ENCODE data around the gene DRAM1.
"Not testable (repeated sequence)": the region's sequence is repeated elsewhere in the genome, so short reads cannot be mapped to it uniquely, and the experiment has no call there.

The DRAM1 gene

DNA sequence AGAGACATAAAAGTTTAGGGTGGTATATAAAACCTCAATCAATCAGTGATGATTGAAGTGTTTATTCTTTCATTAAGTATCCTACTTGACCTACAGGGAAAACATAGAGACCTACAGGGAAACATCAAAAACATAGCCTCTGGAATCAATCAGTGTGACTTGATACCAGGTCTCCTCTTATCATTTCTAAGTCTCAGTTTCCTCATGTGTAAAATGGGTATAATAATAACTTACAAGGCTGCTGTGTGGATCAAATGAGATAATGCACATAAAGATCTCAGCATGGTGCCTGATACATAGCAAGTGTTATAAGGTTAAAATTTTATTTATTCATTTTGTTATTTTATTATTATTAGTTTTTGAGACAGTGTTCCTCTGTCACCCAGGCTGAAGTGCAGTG, 24.4 kb upstream of the DRAM1 start:
- TF ChIP-seq, protein P1, sequence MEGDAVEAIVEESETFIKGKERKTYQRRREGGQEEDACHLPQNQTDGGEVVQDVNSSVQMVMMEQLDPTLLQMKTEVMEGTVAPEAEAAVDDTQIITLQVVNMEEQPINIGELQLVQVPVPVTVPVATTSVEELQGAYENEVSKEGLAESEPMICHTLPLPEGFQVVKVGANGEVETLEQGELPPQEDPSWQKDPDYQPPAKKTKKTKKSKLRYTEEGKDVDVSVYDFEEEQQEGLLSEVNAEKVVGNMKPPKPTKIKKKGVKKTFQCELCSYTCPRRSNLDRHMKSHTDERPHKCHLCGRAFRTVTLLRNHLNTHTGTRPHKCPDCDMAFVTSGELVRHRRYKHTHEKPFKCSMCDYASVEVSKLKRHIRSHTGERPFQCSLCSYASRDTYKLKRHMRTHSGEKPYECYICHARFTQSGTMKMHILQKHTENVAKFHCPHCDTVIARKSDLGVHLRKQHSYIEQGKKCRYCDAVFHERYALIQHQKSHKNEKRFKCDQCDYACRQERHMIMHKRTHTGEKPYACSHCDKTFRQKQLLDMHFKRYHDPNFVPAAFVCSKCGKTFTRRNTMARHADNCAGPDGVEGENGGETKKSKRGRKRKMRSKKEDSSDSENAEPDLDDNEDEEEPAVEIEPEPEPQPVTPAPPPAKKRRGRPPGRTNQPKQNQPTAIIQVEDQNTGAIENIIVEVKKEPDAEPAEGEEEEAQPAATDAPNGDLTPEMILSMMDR (conservative IDR thresholded peaks at IDR 0.05; ENCODE audit: control insufficient read depth, insufficient read depth, low read depth, low read length) = no peak
- no peak for DNase-seq (ENCODE audit: low read depth)

DNA sequence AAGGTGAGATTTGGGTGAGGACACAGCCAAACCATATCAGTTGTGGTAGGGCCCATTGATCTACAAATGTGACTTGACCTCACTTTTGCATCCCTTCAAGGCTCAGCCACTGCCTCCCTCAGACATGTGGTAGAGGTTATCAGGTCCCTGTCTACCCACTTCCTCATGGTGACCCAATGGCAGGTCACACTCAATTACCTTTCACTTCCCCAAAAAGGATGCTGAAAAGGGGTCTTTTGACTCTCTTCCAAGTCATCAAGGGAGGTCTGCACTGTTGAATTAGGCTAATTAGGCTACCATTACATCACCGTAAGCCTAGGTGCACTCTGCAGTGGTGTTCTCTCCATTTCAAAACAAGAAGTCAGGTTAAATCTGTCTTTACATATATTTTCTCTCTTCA, 22.6 kb upstream of the DRAM1 start:
- H3K4me3 ChIP-seq (ENCODE audit: control insufficient read depth, low read depth, low read length) = no peak overlapping the region
- TF ChIP-seq, protein P1 (conservative IDR thresholded peaks at IDR 0.05; ENCODE audit: control insufficient read depth, insufficient read depth, low read depth, low read length) = no peak
- DNase-seq (ENCODE audit: low read depth) = no peak

More for the DNA sequence above, 24.4 kb upstream of the DRAM1 start:
- no peak overlapping the region for H3K4me3 ChIP-seq (ENCODE audit: control insufficient read depth, low read depth, low read length)

DNA sequence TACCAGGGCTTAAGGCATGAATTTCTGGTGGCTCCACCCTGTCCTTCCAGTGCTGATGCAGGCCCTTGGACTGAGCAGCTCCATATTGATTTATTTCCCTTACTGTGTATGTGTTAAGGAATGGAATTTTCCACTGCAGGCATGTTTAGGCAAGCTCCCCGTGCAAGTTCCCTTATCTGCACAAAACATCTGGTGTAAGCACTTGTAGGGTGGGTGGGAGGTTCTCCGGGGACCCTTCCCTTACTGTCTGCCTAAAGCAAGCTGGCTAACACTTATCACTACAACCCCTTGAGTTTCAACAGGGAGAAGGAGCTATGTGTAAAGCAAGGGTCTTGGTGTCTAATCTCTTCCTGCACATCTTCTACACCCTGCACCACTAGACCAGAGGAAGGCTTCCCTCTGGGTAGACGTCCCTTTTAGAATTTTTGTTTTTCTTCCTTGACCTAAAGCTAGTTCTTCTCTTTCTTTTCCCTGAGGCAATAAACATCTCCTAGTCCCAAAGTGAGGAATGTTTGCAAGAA, 22.0 kb upstream of the DRAM1 start:
- peak; percentile 31 for DNase-seq (ENCODE audit: low read depth)
- H3K4me3 ChIP-seq (ENCODE audit: control insufficient read depth, low read depth, low read length) = no peak overlapping the region
- TF ChIP-seq, protein P1 (conservative IDR thresholded peaks at IDR 0.05; ENCODE audit: control insufficient read depth, insufficient read depth, low read depth, low read length) = no peak

DNA sequence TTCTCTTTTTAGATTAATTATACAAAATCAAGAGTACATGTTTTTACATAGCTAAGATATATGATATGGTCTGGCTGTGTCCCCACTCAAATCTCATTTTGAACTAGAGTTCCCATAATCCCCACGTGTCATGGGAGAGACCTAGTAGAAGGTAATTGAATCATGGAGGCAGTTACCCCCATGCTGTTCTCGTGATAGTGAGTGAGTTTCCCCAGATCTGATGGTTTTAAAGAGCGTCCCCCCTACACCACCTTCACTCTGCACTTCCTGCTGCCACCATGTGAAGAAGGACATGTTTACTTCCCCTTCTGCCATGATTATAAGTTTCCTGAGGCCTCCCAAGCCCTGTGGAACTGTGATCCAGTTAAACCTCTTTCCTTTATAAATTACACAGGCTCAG, 21.4 kb upstream of the DRAM1 start:
- TF ChIP-seq, protein P1 (conservative IDR thresholded peaks at IDR 0.05; ENCODE audit: control insufficient read depth, insufficient read depth, low read depth, low read length) = no peak
- DNase-seq (ENCODE audit: low read depth) = no peak
- H3K4me3 ChIP-seq (ENCODE audit: control insufficient read depth, low read depth, low read length) = no peak overlapping the region

DNA sequence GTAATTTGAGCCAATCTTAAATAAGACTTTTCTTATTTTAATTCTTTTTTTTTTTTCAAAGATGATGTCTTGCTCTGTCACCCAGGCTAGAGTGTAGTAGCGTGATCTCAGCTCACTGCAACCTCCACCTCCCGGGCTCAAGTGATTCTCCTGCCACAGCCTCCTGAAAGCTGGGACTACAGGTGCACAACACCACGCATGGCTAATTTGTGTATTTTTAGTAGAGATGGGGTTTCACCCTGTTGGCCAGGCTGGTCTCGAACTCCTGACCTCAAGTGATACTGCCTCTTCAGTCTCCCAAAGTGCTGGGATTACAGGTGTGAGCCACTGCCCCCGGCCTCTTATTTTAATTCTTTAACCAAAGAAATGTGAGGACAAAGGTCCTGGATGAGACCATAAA, 20.8 kb upstream of the DRAM1 start:
- DNase-seq (ENCODE audit: low read depth); H3K4me3 ChIP-seq (ENCODE audit: control insufficient read depth, low read depth, low read length): not testable (repeated sequence)

DNA sequence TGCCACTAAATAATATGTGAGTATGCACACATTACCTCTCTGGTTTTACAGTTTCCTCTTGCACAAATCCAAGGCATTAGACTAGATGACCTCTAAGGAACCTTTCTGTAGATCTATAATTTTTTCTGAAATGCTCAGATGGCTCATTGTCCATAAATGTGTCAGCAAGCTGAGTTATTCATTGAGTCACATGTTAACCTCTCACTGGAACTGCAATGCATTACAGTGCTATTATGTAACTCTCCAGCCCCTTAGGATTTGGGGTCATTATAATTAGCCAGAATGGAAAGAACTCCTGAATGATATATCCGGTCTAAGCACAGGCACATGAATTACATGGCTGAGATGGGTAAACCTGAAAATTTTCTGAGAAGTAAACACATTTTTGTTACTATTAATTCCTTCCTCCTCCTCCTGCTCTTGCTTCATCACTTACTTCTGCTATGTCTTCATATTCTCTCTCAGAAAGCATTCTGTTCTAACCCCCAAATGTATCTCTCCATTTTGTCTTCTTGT, 20.3 kb upstream of the DRAM1 start:
- peak; percentile 87 for DNase-seq (ENCODE audit: low read depth)
- H3K4me3 ChIP-seq (ENCODE audit: control insufficient read depth, low read depth, low read length) = no peak overlapping the region
- TF ChIP-seq, protein P1 (conservative IDR thresholded peaks at IDR 0.05; ENCODE audit: control insufficient read depth, insufficient read depth, low read depth, low read length) = no peak

DNA sequence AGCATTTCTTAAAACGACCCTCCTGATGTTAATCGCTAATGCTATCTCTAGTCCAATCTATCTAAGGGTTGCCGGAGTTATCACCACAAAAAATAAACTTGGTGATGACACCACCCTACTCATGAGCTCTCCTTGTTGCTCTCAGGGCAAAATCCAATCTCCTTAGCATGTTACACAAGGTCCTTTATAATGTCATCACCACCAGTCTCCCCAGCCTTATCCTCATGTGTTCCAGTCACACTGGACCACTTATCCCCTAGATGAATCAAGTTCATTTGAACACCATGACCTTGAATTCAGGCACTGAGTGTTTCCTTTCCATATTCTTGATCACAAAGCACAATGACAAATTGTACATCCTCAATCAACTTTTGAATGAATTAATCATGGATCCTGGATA, 19.0 kb upstream of the DRAM1 start:
- no peak overlapping the region for H3K4me3 ChIP-seq (ENCODE audit: control insufficient read depth, low read depth, low read length)
- TF ChIP-seq, protein P1 (conservative IDR thresholded peaks at IDR 0.05; ENCODE audit: control insufficient read depth, insufficient read depth, low read depth, low read length) = no peak
- no peak for DNase-seq (ENCODE audit: low read depth)
